Activated CD4-positive, alpha-beta T cell treated with anti-CD3 and anti-CD28 coated beads for 36 hours (primary cell): ENCODE measurements around the gene DLX4. TPM values are rescaled to one million over a fixed set of nuclear protein-coding genes. Genes with fewer than 3 reads are reported as not detected.

Source experiments
- ATAC-seq: fragments of 200-7000 bp; cut with Tn5 transposase; one replicate; pipeline ENCODE4 v1.10.0; 2021; ENCODE audit warnings: mild to moderate bottlenecking, moderate library complexity
- CTCF ChIA-PET: fragments of 350-600 bp; sonication (Branson Sonifier 250); formaldehyde crosslinking; loops from one replicate; lab custom pipeline; 2021; ENCODE audit warnings: antibody characterized with exemption; lab: Charles Lee
- POLR2A ChIA-PET: fragments of 350-600 bp; sonication (Branson Sonifier 250); formaldehyde crosslinking; loops from one replicate; lab custom pipeline; 2021; ENCODE audit warnings: antibody characterized with exemption, inconsistent platforms; lab: Charles Lee
- DNase-seq: peaks from one replicate; pipeline ENCODE4 v3.0.0-alpha.2; 2020
- H3K27ac Mint-ChIP-seq: one replicate; pipeline ENCODE4 v1.8.0; 2021; ENCODE audit warnings: mixed read lengths
- H3K27me3 Mint-ChIP-seq: one replicate; pipeline ENCODE4 v1.8.0; 2021; ENCODE audit warnings: mixed read lengths
- H3K36me3 Mint-ChIP-seq: one replicate; pipeline ENCODE4 v1.8.0; 2021; ENCODE audit warnings: low read depth, mixed read lengths
- H3K4me1 Mint-ChIP-seq: one replicate; pipeline ENCODE4 v1.8.0; 2021; ENCODE audit warnings: mixed read lengths
- H3K4me3 Mint-ChIP-seq: one replicate; pipeline ENCODE4 v1.8.0; 2021; ENCODE audit warnings: mild to moderate bottlenecking, moderate library complexity, mixed read lengths
- H3K9me3 Mint-ChIP-seq: one replicate; pipeline ENCODE4 v1.8.0; 2021; ENCODE audit warnings: low read depth, mixed read lengths
- intact Hi-C, 2 experiments: fragments of 100-400 bp; cut with DNase I in 1 of 2; cut with micrococcal nuclease in 1 of 2; formaldehyde crosslinking; loops; one replicate each; pipeline versions ENCODE4 v1.14.2 to v1.15.1; 2022 to 2024; cut with DNase I, micrococcal nuclease
- total RNA-seq, 2 experiments: library from RNA; stranded (reverse); gene quantifications; one replicate each; pipeline ENCODE4 v1.2.3, GENCODE V29; 2021

Gene DLX4
- total RNA-seq, 2 experiments from 2014 or later = 0.85 to 0.86 TPM

- ChIA-PET CTCF (interaction anchor here (0.6 to 1.0 kb wide), 2 partner anchors 25 to 225 kb away, joined by 3 read pairs; no protein-coding TSS in a partner anchor), POLR2A (no interaction called here)
- peak overlapping the region; percentile 61 for H3K27ac Mint-ChIP-seq
Measured at GRCh38 chr17:49968405-49969133, 421 bp upstream of the DLX4 start.

GRCh38 chr17:49969795-49970389, 902 bp downstream of the DLX4 start:
- Mint-ChIP-seq H3K36me3 (no peaks in the 10 kb centered on the region), H3K9me3 (no peaks in the 10 kb centered on the region), H3K27ac (no peak overlapping the region), H3K4me3 (peak overlapping the region; percentile 82), H3K27me3 (peaks cover 67% of the 10 kb centered on the region), H3K4me1 (peaks cover 22% of the 10 kb centered on the region)
- intact Hi-C loops = loop anchor here in 1 of 2 experiments (1.0 to 5.0 kb wide), 4 partner anchors 26 to 473 kb away; partner anchors contain the start of genes ITGA3, KAT7 and NGFR
- ChIA-PET POLR2A (no interaction called here), CTCF (interaction anchor here (0.8 to 10.4 kb wide), 3 partner anchors 18 to 113 kb away, joined by 3 to 106 read pairs (median 3); partner anchors contain the start of gene DLX3)
- DNase-seq = no peak
- ATAC-seq = no peak

More at GRCh38 chr17:49968405-49969133, 421 bp upstream of the DLX4 start:
- H3K36me3 Mint-ChIP-seq = no peaks in the 10 kb centered on the region
- ATAC-seq (peak; percentile 83), DNase-seq (peak; percentile 85)
- H3K9me3 Mint-ChIP-seq = no peaks in the 10 kb centered on the region
- intact Hi-C loops = loop anchor here in 1 of 2 experiments (1.0 to 5.0 kb wide), 6 partner anchors 25 to 553 kb away; partner anchors contain the start of genes ITGA3, KAT7 and NGFR
- peaks cover 70% of the 10 kb centered on the region for H3K27me3 Mint-ChIP-seq
- H3K4me3 Mint-ChIP-seq = peak overlapping the region; percentile 82
- peaks cover 34% of the 10 kb centered on the region for H3K4me1 Mint-ChIP-seq

- CTCF ChIA-PET = interaction anchor here (0.6 to 10.4 kb wide), 6 partner anchors 18 to 113 kb away, joined by 3 to 106 read pairs (median 3); partner anchors contain the start of gene DLX3
- H3K27ac Mint-ChIP-seq = no peak overlapping the region
- intact Hi-C loops = no loop called here
- POLR2A ChIA-PET = interaction anchor here (0.6 to 0.8 kb wide), 2 partner anchors 27 to 414 kb away, joined by 3 to 5 read pairs; no protein-coding TSS in a partner anchor
- H3K27me3 Mint-ChIP-seq = peaks cover 63% of the 10 kb centered on the region
- peak overlapping the region; percentile 2 for H3K4me3 Mint-ChIP-seq
- no peaks in the 10 kb centered on the region for H3K36me3 Mint-ChIP-seq
- H3K9me3 Mint-ChIP-seq = no peaks in the 10 kb centered on the region
- ATAC-seq = no peak
- peaks cover 18% of the 10 kb centered on the region for H3K4me1 Mint-ChIP-seq
- no peak for DNase-seq
Measured at GRCh38 chr17:49970498-49970897, 1.5 kb downstream of the DLX4 start.

- DNase-seq = no peak
- no peaks in the 10 kb centered on the region for H3K36me3 Mint-ChIP-seq
- H3K27me3 Mint-ChIP-seq = peaks cover 55% of the 10 kb centered on the region
- ChIA-PET POLR2A (interaction anchor here (0.8 kb wide), 1 partner anchor 26 kb away, joined by 3 read pairs; no protein-coding TSS in a partner anchor), CTCF (interaction anchor here (0.6 to 10.4 kb wide), 2 partner anchors 27 to 30 kb away, joined by 3 to 106 read pairs; partner anchors contain the start of gene DLX3)
- H3K4me3 Mint-ChIP-seq = peak overlapping the region; percentile 15
- H3K9me3 Mint-ChIP-seq = no peaks in the 10 kb centered on the region
- intact Hi-C loops = no loop called here
- no peak overlapping the region for H3K27ac Mint-ChIP-seq
- peaks cover 15% of the 10 kb centered on the region for H3K4me1 Mint-ChIP-seq
- no peak for ATAC-seq
Measured at GRCh38 chr17:49971199-49971847, 2.3 kb downstream of the DLX4 start.

GRCh38 chr17:49971848-49972485, 3.0 kb downstream of the DLX4 start:
- ATAC-seq (no peak), DNase-seq (peak; percentile 39)
- Mint-ChIP-seq H3K9me3 (no peaks in the 10 kb centered on the region), H3K36me3 (no peaks in the 10 kb centered on the region), H3K27ac (no peak overlapping the region), H3K4me3 (no peak overlapping the region), H3K4me1 (peaks cover 15% of the 10 kb centered on the region), H3K27me3 (peaks cover 52% of the 10 kb centered on the region)
- POLR2A ChIA-PET = no interaction called here
- intact Hi-C loops = no loop called here
- CTCF ChIA-PET = interaction anchor here (1.2 to 10.4 kb wide), 2 partner anchors 19 to 27 kb away, joined by 4 to 106 read pairs; partner anchors contain the start of gene DLX3

GRCh38 chr17:49972486-49973270, 3.7 kb downstream of the DLX4 start:
- DNase-seq = no peak
- Mint-ChIP-seq H3K27ac (no peak overlapping the region), H3K9me3 (no peaks in the 10 kb centered on the region), H3K27me3 (peaks cover 46% of the 10 kb centered on the region), H3K4me3 (no peak overlapping the region), H3K4me1 (peaks cover 15% of the 10 kb centered on the region), H3K36me3 (no peaks in the 10 kb centered on the region)
- intact Hi-C loops = no loop called here
- ChIA-PET POLR2A (no interaction called here), CTCF (interaction anchor here (0.7 to 10.4 kb wide), 5 partner anchors 16 to 188 kb away, joined by 3 to 106 read pairs (median 4); partner anchors contain the start of gene DLX3)
- ATAC-seq = no peak

- Mint-ChIP-seq H3K27ac (no peak overlapping the region), H3K4me3 (no peak overlapping the region), H3K9me3 (no peaks in the 10 kb centered on the region), H3K4me1 (peaks cover 15% of the 10 kb centered on the region), H3K27me3 (peaks cover 41% of the 10 kb centered on the region), H3K36me3 (no peaks in the 10 kb centered on the region)
- ChIA-PET CTCF (interaction anchor here (0.6 to 10.4 kb wide), 6 partner anchors 15 to 415 kb away, joined by 3 to 106 read pairs (median 4); partner anchors contain the start of gene DLX3), POLR2A (interaction anchor here (1.1 kb wide), 1 partner anchor 9 kb away, joined by 3 read pairs; no protein-coding TSS in a partner anchor)
- DNase-seq (no peak), ATAC-seq (no peak)
- intact Hi-C loops = no loop called here
Measured at GRCh38 chr17:49973271-49973615, 4.3 kb downstream of the DLX4 start.

GRCh38 chr17:49975531-49975930, 6.5 kb downstream of the DLX4 start:
- ChIA-PET CTCF (interaction anchor here (1.1 to 10.4 kb wide), 4 partner anchors 23 to 418 kb away, joined by 3 to 106 read pairs (median 4); partner anchors contain the start of gene DLX3), POLR2A (interaction anchor here (0.6 kb wide), 1 partner anchor 60 kb away, joined by 3 read pairs; no protein-coding TSS in a partner anchor)
- Mint-ChIP-seq H3K9me3 (no peaks in the 10 kb centered on the region), H3K36me3 (no peaks in the 10 kb centered on the region), H3K4me3 (no peak overlapping the region), H3K27ac (no peak overlapping the region), H3K27me3 (peaks cover 35% of the 10 kb centered on the region), H3K4me1 (peaks cover 10% of the 10 kb centered on the region)
- intact Hi-C loops = no loop called here
- DNase-seq = no peak
- ATAC-seq = no peak

GRCh38 chr17:49976163-49976827, 7.3 kb downstream of the DLX4 start:
- intact Hi-C loops = no loop called here
- H3K36me3 Mint-ChIP-seq = no peaks in the 10 kb centered on the region
- ATAC-seq = no peak
- no peak overlapping the region for H3K27ac Mint-ChIP-seq
- CTCF ChIA-PET = interaction anchor here (0.9 to 10.4 kb wide), 6 partner anchors 22 to 419 kb away, joined by 3 to 106 read pairs (median 4); partner anchors contain the start of gene DLX3
- H3K9me3 Mint-ChIP-seq = no peaks in the 10 kb centered on the region
- H3K27me3 Mint-ChIP-seq = peaks cover 30% of the 10 kb centered on the region
- POLR2A ChIA-PET = interaction anchor here (0.6 kb wide), 2 partner anchors 9 to 60 kb away, joined by 3 to 4 read pairs; no protein-coding TSS in a partner anchor
- DNase-seq = no peak
- H3K4me3 Mint-ChIP-seq = no peak overlapping the region
- H3K4me1 Mint-ChIP-seq = peaks cover 8% of the 10 kb centered on the region
